H1 (cell line): ENCODE data around the gene CYP27B1. TPM values are rescaled to one million over a fixed set of nuclear protein-coding genes. Genes with fewer than 3 reads are reported as not detected.

Experiments used
- POLR2A ChIP-seq, 2 experiments: IDR thresholded peaks; 1 replicate in 1 of 2; 2 replicates in 1 of 2; pipeline ENCODE4 v1.6.1; 2011; ENCODE audit warnings: low read depth in 2 of 2, low read length in 2 of 2, mild to moderate bottlenecking in 2 of 2; ENCODE audit errors: control extremely low read depth in 1 of 2
- RXRA ChIP-seq: IDR thresholded peaks from 2 replicates; pipeline ENCODE4 v1.6.1; 2011; ENCODE audit warnings: low read depth, mild to moderate bottlenecking, low read length, moderate library complexity; ENCODE audit not compliant: insufficient read depth
- SP1 ChIP-seq: IDR thresholded peaks from 2 replicates; pipeline ENCODE4 v1.6.1; 2011; ENCODE audit warnings: low read depth, low read length
- polyA plus RNA-seq, 7 experiments: library from polyadenylated mRNA; depleted of rRNA in 3 of 7; stranded (reverse) in 5 of 7; unstranded in 2 of 7; fragments of >200 nt in 5 of 7; fragments of 200-250 nt in 2 of 7; gene quantifications; 1 replicate in 5 of 7; 2 replicates in 1 of 7; 4 replicates in 1 of 7; pipeline versions ENCODE4 v1.2.1 to v1.2.3, GENCODE V29; 2011 to 2013; ENCODE audit warnings: missing spikeins in 2 of 7, mixed read lengths in 2 of 7
- total RNA-seq: library from RNA; stranded (reverse); fragmentation: NEBNext Ultra II Directional; extraction: Animal tissue kit (Norgen Biotek cat#: 25700); gene quantifications from 2 replicates; pipeline ENCODE4 v1.2.1, GENCODE V29; 2021

CYP27B1 gene
- total and polyA plus RNA-seq, 2 of the 8 experiments (the other 6 are each of a cell fraction or from before 2014, with no cell fraction given) = 2.9 to 3.3 TPM

DNA sequence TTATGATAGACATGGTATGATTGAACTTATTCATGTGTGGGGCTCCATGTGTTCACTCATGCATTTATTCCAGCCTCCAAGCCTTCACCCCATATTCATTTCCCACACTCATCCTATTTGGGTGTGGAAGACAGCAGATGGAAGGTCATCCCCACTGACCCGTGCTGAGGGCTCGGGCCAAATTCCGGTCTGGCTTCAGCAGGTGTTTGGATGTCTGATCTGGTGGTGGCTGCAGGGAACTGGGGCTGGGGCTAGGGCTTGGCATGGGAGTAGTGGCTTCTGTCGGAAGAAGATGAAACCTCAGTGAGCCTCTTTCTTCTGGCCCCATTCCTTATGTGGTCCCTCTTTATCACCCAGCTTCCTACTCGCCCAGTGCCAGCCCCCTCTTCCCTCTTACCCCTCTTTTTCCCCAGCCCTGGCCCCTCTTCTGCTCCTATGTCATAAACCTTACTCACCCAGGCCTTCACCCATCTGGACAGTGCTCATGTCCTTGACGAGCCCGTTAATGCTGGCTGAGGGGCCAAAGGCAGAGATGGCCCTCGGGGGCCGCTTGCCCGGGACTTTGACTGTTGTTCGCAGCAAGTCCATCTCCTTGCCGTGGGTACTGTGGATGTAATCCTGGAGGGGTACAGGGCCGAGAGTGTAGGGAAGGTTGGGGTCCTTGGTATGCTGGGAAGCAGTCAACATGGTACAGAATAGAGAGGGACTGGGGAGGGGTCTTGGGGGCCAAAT is 36.4 kb downstream of the CYP27B1 start (continued):
- no peak for TF ChIP-seq POLR2A (IDR thresholded peaks at IDR 0.05; ENCODE audit: control extremely low read depth in 1 of 2, low read depth in 2 of 2, low read length in 2 of 2)
- TF ChIP-seq SP1 = no peak
- no peak for TF ChIP-seq RXRA
- TF ChIP-seq, all 59 proteins: peak for 0
